ENCODE measurements around the gene ZNF765. TPM values are rescaled to one million over a fixed set of nuclear protein-coding genes. Genes with fewer than 3 reads are reported as not detected.
A peak's percentile ranks its signal among the peaks of the same experiment; 100 is the strongest.
"Not testable (repeated sequence)": the region's sequence is repeated elsewhere in the genome, so short reads cannot be mapped to it uniquely, and the experiment has no call there.

The ZNF765 gene
- total RNA-seq, 1 donor, result 16.7 TPM

DNA sequence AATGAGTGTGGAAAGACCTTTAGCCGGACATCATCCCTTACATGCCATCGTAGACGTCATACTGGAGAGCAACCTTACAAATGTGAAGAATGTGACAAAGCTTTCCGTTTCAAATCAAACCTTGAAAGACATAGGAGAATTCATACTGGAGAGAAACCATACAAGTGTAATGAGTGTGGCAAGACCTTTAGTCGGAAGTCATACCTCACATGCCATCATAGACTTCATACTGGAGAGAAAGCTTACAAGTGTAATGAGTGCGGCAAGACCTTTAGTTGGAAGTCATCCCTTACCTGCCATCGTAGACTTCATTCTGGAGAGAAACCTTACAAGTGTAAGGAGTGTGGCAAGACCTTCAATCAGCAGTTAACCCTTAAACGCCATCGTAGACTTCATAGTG is 60.9 kb downstream of the ZNF765 start:
- Histone ChIP-seq H3K4me3 (ENCODE audit: low read length) (no peak overlapping the region), H3K9me3 (ENCODE audit: low read depth, low read length) (peaks cover 63% of the 10 kb centered on the region), H3K27me3 (ENCODE audit: insufficient read depth, low read length) (no peaks in the 10 kb centered on the region), H3K4me1 (ENCODE audit: insufficient read depth, low read length) (no peaks in the 10 kb centered on the region)

DNA sequence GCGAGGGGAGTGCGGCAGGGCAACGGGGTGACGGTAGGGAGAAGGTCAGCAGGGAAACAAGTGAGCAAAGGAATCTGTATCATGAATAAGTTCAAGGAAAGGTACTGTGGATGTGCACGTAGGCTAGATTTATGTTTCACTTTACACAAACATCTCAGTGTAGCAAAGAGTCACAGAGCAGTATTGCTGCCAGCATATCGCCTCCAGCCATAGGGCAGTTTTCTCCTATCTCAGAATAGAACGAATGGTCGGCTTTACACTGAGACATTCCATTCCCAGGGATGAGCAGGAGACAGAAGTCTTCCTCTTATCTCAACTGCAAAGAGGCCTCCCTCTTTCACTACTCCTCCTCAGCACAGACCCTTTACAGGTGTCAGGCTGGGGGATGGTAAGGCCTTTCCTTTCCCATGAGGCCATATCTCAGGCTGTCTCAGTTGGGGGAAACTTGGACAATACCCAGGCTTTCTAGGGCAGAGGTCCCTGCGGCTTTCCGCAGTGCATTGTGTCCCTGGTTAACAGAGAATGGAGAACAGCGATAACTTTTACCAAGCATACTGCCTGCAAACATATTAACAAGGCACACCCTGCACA is 65.3 kb downstream of the ZNF765 start:
- H3K4me1 ChIP-seq (ENCODE audit: insufficient read depth, low read length); H3K27me3 ChIP-seq (ENCODE audit: insufficient read depth, low read length): not testable (repeated sequence)

DNA sequence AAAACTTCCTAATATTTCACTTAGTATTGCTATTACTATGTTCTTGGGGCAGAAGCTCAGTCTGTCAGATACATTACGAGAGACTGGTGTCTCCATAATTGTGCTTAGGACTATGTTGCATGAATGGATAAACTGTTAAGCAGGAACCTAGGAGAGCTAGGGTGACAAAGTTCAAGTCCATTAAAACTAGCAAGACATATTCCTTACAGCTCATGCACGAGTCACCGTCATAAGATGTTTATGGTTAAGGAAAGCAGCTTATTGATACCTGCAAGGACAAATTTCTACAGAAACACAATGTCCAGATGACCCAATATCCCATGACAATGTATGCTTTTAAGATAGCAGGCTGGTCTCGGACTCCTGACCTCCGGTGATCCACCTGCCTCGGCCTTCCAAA is 66.9 kb downstream of the ZNF765 start:
- H3K27me3 ChIP-seq (ENCODE audit: insufficient read depth, low read length), result peaks cover 8% of the 10 kb centered on the region
- H3K4me3 ChIP-seq (ENCODE audit: low read length), result no peak overlapping the region
- peaks cover 3% of the 10 kb centered on the region for H3K4me1 ChIP-seq (ENCODE audit: insufficient read depth, low read length)
- peaks cover 19% of the 10 kb centered on the region for H3K9me3 ChIP-seq (ENCODE audit: low read depth, low read length)

More for the DNA sequence above, 65.3 kb downstream of the ZNF765 start:
- not testable (repeated sequence) for H3K4me3 ChIP-seq (ENCODE audit: low read length)
- peaks cover 35% of the 10 kb centered on the region for H3K9me3 ChIP-seq (ENCODE audit: low read depth, low read length)

DNA sequence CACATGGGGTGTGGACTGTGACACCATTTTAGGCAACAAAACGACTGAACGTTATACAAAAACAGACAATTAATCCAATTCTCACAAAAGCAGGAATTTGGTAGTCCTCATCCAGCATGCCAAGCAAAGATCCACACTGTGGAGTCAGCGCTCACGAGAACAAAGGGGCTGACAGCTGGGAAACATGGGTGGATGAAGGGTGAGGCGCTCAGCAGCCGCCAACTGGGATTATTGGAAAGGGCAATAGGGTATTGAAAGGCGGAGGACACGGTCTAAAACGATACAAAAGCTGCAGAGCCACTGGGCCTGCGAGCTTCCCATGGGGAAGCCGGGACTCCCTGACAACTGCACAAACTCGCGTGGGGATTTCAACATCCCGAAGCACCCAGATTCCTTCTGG is 67.9 kb downstream of the ZNF765 start:
- Histone ChIP-seq H3K4me1 (ENCODE audit: insufficient read depth, low read length) (peaks cover 8% of the 10 kb centered on the region), H3K9me3 (ENCODE audit: low read depth, low read length) (peaks cover 9% of the 10 kb centered on the region), H3K4me3 (ENCODE audit: low read length) (no peak overlapping the region), H3K27me3 (ENCODE audit: insufficient read depth, low read length) (peaks cover 8% of the 10 kb centered on the region)

DNA sequence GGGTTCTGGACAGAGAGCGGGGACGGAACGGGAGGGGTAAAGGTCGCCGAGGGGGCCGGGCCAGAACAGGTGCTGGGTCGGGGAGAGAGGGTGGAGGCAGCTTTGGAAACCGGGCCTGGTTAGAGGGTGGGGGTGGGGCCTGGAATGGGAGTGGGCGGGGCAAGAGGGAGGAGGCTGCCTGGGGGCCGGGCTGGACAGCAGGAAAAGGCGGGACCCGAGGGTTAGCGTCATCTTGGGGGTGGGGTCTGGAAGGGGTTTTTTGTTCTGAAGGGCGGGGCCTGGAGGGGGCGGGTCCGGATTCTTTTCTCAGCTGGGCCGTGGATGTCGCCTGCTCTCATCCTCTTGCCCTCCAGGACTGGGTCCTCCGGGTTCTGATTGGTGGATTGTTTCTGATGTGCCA is 68.3 kb downstream of the ZNF765 start:
- peaks cover 5% of the 10 kb centered on the region for H3K9me3 ChIP-seq (ENCODE audit: low read depth, low read length)

DNA sequence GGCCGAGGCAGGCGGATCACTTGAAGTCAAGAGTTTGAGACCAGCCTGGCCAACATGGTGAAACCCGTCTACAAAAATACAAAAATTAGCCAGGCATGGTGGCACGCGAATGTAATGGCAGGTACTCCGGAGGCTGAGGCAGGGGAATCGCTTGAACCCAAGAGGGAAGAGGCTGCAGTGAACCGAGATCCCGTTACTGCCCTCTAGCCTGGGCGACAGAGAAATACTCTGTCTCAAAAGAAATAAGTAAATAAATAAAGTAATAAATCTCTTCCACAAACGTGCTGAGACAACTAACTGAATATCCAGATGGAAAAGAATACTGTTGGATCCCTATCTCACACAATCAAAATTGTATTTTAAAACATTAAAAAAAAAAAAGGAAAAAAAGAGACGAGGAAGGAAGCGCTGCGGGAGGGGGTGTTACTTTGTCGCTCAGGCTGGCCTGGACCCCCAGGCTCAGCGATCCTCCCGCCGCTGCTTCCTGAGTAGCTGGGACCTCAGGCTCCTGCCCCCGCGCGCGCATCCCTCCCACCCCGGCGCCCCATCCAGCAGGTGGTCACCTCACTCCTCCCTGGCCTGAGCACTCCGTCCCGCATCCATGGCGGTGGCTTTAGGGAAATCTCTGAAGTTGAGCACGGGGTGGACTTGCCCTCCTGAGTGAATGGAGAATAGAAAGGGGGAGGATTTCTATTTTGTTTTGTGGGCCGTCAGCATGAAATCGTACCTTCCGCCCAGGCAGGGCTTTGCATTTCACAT is 72.0 kb downstream of the ZNF765 start:
- peak overlapping the region; percentile 66 for H3K4me3 ChIP-seq (ENCODE audit: low read length)
- H3K4me1 ChIP-seq (ENCODE audit: insufficient read depth, low read length), result peaks cover 14% of the 10 kb centered on the region
- peaks cover 8% of the 10 kb centered on the region for H3K27me3 ChIP-seq (ENCODE audit: insufficient read depth, low read length)
- H3K9me3 ChIP-seq (ENCODE audit: low read depth, low read length), result no peaks in the 10 kb centered on the region

More for the DNA sequence above, 68.3 kb downstream of the ZNF765 start:
- Histone ChIP-seq H3K27me3 (ENCODE audit: insufficient read depth, low read length) (peaks cover 8% of the 10 kb centered on the region), H3K4me3 (ENCODE audit: low read length) (no peak overlapping the region), H3K4me1 (ENCODE audit: insufficient read depth, low read length) (peaks cover 10% of the 10 kb centered on the region)

DNA sequence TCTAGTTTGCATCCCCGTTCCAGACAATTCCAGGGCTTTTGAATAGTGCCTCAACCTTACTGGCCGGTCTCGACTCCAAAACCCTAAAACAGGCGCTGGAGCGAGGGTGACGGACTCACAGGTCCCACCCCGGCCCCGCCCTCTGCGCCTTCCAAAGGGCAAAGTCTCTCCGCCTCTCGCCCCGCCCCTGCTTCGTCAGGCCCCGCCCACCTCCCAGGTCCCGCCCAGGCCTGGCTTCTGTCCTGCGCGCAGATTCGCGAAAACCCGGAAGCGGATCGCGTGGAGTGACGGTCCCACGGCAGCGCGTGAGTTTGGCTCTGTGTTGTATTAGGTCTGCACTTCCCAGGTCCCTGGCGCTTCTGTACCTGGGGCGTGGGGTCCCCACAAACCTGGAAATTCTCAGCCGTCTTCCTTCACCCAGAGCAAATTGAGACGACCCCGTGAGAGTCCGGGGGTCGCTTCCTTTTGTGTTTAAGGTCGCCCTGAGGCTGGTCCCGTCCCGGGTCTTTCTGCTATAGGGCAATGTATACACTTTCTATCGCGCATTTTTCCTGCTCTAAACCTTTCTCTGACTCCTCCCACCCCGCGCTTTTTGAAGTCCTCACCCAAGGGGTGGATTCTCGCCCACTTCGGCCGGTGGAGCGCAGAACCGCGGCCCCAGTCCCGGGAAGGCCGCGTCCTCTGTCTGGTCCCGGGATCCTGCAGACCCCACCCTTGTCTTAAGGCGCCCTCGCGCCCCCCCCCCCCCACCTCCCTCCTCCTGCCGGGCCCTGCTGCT is 72.7 kb downstream of the ZNF765 start, which contains the start of gene ZNF813:
Gene ZNF813 (plus strand): TSS at position 249 of the 778 bp plus-strand sequence. CDS start 16,090 bp downstream, outside the sequence.
- Histone ChIP-seq H3K4me1 (ENCODE audit: insufficient read depth, low read length) (peaks cover 14% of the 10 kb centered on the region), H3K4me3 (ENCODE audit: low read length) (peak within 1 kb of the TSS; percentile 66), H3K9me3 (ENCODE audit: low read depth, low read length) (no peaks in the 10 kb centered on the region), H3K27me3 (ENCODE audit: insufficient read depth, low read length) (peaks cover 8% of the 10 kb centered on the region)

DNA sequence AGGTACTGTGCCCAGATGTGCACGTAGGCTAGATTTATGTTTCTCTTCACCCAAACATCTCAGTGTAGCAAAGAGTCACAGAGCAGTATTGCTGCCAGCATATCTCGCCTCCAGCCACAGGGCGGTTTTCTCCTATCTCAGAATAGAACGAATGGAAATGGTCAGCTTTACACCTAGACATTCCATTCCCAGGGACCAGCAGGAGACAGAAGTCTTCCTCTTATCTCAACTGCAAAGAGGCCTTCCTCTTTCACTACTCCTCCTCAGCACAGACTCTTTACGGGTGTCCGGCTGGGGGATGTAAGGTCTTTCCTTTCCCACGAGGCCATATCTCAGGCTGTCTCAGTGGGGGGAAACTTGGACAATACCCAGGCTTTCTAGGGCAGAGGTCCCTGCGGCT is 73.7 kb downstream of the ZNF765 start:
- not testable (repeated sequence) for H3K4me3 ChIP-seq (ENCODE audit: low read length); H3K27me3 ChIP-seq (ENCODE audit: insufficient read depth, low read length); H3K9me3 ChIP-seq (ENCODE audit: low read depth, low read length)
- H3K4me1 ChIP-seq (ENCODE audit: insufficient read depth, low read length), result peaks cover 14% of the 10 kb centered on the region

DNA sequence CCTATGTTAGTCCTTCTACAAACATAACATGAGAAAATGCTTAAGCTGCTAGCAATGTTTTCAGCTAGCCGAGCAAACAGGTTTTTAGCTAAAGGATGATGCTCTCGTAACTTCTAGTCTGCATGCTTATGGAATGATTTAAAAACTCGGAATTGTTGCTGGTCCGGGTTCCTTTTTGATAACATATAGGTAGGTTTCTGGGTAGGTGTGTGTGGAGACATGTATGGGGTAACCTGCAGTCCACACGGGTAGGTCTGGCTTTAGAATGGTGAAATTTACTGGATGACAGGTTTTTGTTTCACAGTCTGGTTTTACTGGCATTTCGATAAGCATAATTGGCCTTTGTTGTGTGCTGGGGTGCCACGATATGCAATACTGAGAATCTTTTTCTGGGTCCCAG is 77.0 kb downstream of the ZNF765 start:
- H3K4me3 ChIP-seq (ENCODE audit: low read length), result no peak overlapping the region
- no peaks in the 10 kb centered on the region for H3K27me3 ChIP-seq (ENCODE audit: insufficient read depth, low read length)
- peaks cover under 1% of the 10 kb centered on the region for H3K9me3 ChIP-seq (ENCODE audit: low read depth, low read length)
- peaks cover 10% of the 10 kb centered on the region for H3K4me1 ChIP-seq (ENCODE audit: insufficient read depth, low read length)

DNA sequence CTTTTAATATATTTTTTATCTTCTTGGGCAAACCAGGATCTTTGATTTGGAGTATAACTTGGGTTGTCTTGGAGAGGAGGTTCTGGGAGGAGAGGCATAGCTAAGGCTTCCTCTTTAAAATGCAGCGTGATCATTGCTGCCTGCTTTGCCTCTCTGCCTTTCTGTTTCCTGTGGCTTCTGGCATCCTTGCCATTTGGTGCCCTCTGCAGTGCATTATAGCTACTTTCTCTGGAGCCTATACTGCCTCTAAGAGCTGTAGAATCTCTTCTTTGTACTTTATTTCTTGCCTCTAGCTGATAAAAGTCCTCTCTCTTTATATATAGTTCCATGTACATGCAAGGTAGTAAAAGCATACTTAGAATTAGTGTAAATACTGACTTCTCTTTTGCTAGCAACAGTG is 79.9 kb downstream of the ZNF765 start:
- not testable (repeated sequence) for H3K4me3 ChIP-seq (ENCODE audit: low read length); H3K4me1 ChIP-seq (ENCODE audit: insufficient read depth, low read length); H3K9me3 ChIP-seq (ENCODE audit: low read depth, low read length); H3K27me3 ChIP-seq (ENCODE audit: insufficient read depth, low read length)

DNA sequence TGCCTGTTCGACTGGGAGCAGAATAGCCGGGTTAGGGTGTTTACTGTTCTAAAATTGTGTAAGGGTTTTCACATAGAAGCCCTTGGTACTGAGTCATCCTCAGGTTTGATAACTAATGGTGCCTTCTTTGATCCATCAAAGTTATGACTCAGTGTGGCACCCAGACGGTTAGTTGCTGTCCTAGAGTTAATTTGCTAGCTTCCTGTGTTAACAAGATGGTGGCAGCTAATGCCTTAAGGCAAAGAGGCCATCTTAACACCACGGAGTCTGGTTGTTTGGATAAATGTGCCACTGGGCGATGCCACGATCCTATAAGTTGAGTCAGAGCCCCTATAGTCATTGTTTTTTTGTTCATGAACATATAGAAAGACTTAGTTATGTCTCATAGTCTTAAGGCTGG is 80.5 kb downstream of the ZNF765 start:
- H3K4me1 ChIP-seq (ENCODE audit: insufficient read depth, low read length); H3K27me3 ChIP-seq (ENCODE audit: insufficient read depth, low read length); H3K4me3 ChIP-seq (ENCODE audit: low read length): not testable (repeated sequence)
- H3K9me3 ChIP-seq (ENCODE audit: low read depth, low read length), result peaks cover 11% of the 10 kb centered on the region

Other genes starting within 250 kb of the ZNF765 start
- gene ZNF347, start 236.1 kb upstream of the ZNF765 start, total RNA-seq, result 1.6 TPM
- 1.7 TPM for gene ZNF665, start 201.8 kb upstream of the ZNF765 start, total RNA-seq
- 5.5 TPM for gene ZNF677, start 140.3 kb upstream of the ZNF765 start, total RNA-seq
- gene VN1R2, start 136.9 kb upstream of the ZNF765 start, total RNA-seq, result not detected
- gene VN1R4, start 127.4 kb upstream of the ZNF765 start, total RNA-seq, result not detected
- 19.3 TPM for gene ZNF845, start 61.4 kb upstream of the ZNF765 start, total RNA-seq
- 18.6 TPM for gene ZNF525, start 29.4 kb upstream of the ZNF765 start, total RNA-seq
- 8.1 TPM for gene ZNF761, start 36.8 kb downstream of the ZNF765 start, total RNA-seq
- gene ZNF813, start 72.6 kb downstream of the ZNF765 start, total RNA-seq, result 4.4 TPM
- gene ZNF331, start 143.0 kb downstream of the ZNF765 start, total RNA-seq, result 177 TPM
- gene DPRX, start 236.8 kb downstream of the ZNF765 start, total RNA-seq, result not detected

All from mononuclear cell (primary cell).